Hematopoietic multipotent progenitor cell treated with erythropoietin and hydrocortisone succinate and interleukin-3 and kit ligand, for 4 days (in vitro differentiated cells): ENCODE measurements around the gene PTTG1.

Experiments
- DNase-seq: peaks from one replicate; pipeline ENCODE4 v3.0.0-alpha.2; 2015

PTTG1 gene

DNA sequence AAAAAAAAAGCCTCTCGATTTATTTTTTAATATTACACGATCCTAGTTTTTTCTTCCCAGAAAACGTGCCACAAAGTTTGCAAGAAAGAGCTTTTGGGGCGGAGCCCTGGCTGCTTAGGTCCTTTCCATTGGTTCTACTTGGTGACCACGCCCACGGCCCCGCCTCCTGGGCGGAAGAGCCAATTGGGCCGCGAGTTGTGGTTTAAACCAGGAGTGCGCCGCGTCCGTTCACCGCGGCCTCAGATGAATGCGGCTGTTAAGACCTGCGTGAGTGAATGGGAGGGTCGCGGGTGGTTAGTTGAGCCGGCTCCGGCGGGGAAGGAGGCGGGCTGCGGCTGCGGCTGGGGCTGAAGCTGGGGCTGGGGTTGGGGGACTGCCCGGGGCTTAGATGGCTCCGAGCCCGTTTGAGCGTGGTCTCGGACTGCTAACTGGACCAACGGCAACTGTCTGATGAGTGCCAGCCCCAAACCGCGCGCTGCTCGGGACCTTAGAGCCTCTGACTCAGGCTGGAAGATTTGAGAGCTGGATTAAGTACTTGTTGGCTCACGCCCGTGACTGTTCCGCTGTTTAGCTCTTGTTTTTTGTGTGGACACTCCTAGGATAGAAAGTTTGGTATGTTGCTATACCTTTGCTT is at the start of gene PTTG1:
Gene PTTG1, plus strand, starts transcription at position 231 of the 634 bp plus-strand sequence. CDS start 458 bp downstream, outside the sequence.
- peak; percentile 99 for DNase-seq

DNA sequence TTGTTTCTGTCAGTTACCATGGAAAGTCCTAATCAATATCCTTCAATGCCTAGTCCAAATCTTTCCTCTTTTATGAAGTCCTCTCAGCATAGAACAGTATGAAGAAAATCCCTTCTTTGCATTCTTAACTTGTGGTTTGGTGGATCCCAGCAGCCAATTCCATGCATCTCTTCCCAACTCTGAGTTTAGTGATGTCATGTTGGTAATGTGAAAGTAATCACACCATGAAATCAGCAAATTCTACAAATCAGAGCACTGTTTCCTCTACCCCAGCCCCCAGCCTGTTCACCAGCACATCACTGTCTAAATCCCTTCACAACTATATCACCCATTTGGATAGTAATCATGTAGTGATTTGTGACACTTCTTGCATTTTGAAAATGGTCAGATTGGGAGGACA is 46.5 kb upstream of the PTTG1 start:
- no peak for DNase-seq

DNA sequence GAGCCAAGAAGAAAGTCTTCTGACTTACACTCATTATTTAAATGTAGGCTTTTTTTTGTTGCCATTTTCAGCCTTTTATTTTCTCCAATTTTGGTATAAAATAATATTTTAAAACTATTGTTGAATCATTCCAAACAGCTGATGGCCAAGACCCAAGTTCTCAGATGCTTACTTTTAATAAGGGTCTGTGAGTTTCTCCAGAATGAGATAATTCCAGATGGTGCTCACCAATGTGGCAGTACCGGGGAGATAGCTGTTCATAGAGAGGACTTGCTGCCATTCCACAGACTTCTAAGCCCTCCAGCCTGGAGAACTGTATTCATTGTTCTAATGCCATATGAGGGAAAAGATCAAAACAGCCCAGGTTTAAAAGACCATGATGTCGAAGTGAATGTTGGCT is 46.0 kb upstream of the PTTG1 start:
- no peak for DNase-seq

DNA sequence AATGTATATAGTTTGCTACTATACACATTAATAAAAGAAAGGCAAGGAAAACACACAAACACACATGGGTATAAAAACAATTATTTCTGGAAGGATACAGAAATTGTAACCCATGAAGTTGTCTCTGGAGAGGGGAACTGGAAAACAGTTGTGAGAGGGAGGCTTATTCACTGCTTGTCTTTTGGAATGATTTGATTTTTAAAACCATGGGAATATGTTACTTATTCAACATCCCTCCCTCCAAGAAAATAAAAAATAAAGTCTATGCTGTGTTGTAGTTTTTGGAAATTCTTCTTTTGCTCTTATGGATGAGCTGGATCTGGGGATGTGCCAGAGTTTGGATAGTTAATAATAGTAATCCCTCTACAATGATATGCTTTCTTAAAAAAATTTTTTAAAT is 45.2 kb upstream of the PTTG1 start:
- DNase-seq, result no peak

DNA sequence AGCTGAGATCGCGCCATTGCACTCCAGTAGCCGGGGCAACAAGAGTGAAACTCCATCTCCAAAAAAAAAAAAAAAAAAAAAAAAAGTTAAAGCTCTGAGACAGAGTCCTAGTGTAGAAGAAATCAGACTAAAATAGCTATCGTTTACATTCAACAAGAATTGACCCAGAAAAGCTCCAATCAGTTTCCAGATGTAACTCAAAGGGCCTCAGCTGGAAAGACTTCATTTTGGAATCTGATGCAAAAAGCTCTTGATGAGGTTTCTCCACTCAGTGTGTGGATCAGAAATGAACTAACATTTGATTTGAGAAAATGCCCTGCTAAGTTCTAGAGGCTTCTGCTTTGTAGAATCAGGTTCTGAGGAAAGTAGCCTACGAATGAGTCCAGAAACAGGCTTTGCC is 44.0 kb upstream of the PTTG1 start:
- no peak for DNase-seq

DNA sequence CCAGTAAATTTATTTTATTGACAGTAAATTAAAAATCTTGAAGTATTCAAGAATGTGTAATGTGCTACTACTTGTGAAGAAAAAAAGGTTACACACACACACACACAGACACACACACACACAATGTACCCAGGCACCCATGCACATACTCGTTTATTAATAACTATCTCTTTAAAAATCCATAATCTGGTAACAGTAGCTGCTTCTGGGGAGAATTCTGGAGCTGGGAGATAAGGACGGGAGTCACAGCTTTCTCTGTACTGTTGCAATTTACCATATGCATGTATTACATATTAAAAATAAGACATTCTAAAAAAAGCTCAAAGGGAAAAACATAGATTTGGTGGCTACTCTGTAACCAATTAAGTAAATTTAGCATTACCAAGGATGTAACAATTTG is 43.3 kb upstream of the PTTG1 start:
- peak; percentile 84 for DNase-seq

DNA sequence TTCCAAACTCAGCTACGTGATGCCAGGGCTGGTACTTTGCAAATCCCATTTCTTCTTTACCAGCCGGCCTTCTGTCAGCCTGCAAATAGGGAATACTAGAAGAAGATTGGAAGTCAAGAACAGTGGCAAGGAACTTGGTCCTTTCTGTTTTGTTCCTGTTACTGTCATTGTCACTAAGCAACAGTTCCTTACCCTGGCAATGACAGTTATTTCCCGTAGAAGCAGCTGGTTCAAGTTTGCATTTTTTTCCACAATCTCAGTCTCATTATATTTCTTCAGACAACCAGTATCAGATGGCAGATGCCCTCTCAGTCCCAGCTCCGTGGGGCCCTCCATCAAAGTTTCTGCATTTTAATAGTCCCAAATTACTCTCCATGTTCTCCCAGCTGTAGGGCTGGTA is 42.1 kb upstream of the PTTG1 start:
- DNase-seq, result peak; percentile 26

DNA sequence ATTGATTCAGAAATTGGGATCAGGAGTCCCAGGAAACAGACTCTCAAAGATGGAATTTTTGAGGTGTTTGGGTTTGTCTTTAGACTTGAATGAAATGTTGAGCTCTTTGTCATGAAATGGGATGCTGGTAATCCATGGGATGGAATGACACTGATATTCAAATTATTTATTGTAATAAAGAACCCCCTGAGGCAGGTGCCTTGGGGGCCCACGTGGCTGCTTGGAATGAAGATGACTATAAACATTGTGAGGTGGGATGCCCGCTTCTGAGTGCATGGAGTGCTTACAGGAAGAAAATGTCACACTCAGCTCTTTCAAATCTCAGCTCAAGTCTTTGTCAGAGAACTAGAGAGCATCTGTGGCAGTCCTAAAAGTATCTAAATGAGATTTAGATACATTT is 41.6 kb upstream of the PTTG1 start:
- DNase-seq, result no peak

DNA sequence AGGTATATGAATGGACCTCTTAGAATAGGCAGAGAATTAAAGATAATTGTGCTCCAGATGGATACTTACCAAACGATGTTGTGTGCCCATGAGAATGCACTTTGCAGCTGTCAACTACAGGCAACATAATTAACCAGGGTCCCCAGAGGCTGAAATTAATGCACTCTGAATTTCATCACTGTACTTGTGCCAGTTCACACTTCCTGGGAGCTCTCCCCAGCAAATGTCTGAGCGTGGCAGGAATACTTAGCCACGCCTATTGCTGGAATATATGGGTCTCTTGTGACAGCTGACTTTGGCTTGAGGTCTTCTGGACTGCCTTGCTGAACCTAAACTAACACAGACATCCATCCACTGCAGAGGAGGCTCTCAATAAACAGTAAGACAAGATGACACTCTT is 39.3 kb upstream of the PTTG1 start:
- no peak for DNase-seq

DNA sequence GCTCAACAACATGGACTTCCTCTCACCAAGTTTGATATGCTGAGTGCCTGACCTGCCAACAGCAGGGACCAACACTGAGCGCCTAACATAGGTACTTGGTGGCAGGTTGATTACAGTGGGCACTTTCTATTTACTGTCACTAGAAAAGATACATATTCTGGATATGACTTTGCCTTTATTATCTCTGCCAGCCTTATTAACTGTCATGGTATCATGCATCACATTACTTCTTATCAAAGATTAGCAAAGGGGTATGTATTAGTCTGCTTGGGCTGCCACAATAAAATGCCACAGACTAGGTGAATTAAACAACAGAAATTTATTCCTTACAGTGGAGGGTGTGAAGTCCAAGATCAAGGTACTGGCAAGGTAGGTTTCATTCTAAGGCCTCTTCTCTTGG is 37.0 kb upstream of the PTTG1 start:
- DNase-seq, result peak; percentile 18

DNA sequence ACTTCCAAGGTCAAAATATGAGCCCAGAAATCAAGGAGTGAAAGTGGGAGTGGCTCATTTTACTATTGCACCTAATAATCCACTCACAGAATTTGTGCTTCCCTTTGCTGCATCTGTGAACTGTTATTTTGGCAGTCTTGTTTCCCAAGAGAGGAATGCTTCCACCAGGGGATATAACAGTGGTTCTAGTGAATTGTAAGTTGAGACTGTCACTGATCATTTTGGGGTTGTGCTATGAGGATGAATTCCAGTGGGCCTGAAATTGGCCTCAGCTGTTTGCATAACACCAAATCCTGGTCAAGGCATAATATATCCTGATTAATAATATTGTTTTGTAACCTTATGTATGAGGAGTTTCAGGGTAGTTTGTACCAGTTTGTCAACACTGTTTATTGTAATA is 36.2 kb upstream of the PTTG1 start:
- DNase-seq, result no peak

DNA sequence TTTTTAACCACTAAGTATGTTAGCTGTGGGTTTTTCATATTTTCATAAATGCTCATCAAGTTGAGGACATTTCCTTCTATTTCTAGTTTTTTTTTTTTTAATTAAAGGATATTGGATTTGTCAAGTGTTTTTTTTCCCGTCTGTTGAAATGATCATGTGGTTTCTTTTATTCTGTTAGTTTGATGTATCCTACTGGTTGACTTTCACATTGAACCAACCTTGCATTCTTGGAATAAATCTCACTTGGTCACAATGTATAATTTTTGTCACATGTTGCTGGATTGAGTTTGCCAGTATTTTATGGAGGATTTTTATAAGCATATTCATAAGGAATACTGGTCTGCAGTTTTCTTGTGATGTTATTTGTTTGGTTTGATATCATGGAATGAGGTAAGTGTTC is 34.2 kb upstream of the PTTG1 start:
- no peak for DNase-seq

DNA sequence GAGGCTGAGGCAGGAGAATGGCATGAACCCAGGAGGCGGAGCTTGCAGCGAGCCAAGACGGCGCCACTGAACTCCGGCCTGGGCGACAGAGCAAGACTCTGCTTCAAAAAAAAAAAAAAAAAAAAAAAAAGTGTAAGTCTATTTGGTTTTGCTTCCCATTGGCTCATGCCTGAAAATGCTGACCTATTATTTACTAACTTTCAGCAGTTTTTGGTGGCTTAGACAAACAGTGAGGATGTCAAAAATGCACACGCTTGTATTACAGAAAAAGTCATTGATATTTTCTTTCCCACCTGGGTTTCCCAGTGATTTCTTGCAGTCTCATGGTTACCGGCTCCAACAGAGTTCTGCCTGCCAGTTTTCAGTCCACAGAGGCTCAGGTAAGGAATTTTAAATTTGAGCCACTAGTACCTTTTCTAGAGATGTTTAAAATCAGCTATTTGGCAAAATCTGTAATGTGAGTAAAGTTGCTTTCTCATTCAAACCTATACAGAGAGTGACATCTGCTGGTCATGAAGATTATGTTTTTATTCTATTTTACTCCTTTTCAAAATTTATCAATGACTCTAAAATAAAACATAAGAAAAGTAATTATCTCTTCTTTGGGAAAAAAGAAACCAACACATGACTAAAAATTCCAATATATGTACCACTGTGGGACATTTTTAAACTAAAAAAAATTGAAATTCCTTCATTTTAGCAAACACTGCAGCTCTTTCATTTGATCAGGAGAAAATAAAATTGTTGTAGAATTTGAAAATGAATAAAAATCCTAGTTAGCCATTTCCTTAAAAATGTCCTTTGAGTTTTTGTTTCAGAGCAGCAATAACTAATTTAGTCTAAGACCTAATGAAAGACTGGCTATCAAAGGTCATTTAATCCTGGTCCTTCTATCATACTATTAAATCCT is 30.6 kb upstream of the PTTG1 start:
- DNase-seq, result peak; percentile 73

DNA sequence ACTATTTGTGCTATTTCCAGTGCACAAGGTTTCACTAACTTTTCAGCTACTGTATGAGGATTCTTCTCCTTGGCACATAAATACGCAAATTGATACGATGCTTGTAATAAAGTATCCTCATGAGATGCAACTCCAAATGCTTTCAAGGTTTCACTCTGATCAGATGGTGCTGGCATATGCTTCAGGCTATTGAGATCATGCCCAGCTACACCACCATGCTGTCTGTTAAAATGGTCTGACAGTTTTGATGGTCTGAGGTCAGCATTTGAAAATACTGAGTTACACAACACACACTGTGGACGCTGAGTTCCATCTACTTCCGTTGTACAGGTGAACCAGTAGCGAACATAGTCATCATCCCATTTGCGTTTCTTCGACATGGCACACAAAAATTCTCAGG is 26.5 kb upstream of the PTTG1 start:
- DNase-seq, result no peak

DNA sequence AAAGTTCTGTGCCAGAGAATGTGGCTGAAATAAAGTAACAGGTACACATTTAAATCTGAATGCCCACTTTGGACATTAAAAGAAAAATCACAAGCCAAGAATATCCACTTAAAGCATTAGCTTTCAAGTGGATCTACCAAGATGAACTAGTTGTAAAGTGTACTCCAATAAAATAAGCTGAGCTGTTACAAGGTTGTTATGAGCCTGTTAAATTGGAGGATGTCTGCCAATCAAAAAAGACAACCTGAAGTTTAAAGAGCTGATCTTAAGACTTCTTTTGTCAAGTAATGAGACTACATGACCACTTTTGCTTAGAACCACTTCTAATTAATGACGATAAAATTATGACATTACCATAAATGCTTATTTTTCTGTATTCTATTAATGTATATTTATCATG is 24.2 kb upstream of the PTTG1 start:
- DNase-seq, result no peak

DNA sequence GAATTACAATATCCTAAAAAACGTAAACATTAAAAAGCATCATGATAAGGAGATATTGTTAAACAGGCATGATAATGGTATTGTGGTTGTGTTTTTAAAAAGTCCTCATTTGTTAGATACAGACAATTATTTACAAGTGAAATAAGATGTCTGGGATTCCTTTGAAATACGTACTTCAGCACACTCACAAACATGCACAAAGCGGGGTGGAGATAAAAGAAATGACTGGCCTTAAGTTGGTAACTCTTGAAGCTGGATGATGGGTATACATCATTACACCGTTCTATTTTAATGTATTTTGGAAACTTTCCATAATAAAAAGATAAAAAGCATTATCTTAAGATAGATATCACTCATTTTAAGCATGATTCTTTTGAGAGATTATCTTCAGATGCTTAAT is 22.8 kb upstream of the PTTG1 start:
- peak; percentile 23 for DNase-seq

DNA sequence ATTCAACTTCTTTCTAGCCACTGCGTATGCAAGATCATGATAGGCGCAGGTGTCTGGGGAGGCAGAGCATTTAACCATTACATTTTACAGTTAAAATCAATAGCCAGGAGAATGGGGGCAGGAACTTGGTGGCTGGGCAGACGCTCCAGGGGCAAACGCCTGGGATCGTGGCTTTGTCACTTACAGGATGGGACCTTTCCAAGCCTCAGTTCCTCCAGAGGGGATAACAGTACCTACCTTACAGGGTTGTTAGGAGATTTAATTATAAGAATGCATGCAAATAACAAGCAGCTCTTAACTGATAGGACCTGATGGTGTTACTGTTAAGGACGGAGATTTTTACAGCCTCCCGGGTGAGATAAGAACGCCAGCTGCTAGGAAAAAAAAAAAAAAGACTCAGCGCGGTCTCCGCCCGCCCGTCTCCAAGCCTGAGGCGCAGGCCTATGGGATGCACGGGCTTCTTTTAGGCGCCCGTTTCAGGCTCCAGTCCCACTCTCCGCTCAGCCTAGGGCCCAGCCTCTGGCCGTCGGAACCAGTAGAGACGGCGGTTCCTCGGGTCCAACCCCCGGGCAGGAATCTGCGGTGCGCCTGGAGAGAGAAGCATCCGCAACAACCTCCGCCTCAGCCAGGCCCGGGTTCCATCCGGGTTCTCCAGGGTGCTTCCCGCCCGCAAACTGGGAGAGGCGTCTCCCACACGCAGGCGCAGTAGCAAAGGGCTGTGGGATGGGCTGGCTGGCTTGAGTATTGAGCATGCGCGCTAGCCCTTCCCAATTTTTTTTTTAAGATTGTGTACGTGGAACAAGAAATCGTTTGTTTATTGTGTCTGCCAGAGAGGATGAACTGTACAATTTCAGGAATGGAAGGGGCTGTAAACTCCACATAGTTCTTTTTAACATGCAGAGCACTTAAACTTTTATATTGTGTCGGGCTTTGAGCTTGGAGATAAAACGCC is 22.0 kb upstream of the PTTG1 start, which contains the start of gene FAM200C:
Gene FAM200C, minus strand, starts transcription at position 653 of the 952 bp plus-strand sequence. CDS start 4,564 bp downstream, outside the sequence.
- DNase-seq, result peak; percentile 96

DNA sequence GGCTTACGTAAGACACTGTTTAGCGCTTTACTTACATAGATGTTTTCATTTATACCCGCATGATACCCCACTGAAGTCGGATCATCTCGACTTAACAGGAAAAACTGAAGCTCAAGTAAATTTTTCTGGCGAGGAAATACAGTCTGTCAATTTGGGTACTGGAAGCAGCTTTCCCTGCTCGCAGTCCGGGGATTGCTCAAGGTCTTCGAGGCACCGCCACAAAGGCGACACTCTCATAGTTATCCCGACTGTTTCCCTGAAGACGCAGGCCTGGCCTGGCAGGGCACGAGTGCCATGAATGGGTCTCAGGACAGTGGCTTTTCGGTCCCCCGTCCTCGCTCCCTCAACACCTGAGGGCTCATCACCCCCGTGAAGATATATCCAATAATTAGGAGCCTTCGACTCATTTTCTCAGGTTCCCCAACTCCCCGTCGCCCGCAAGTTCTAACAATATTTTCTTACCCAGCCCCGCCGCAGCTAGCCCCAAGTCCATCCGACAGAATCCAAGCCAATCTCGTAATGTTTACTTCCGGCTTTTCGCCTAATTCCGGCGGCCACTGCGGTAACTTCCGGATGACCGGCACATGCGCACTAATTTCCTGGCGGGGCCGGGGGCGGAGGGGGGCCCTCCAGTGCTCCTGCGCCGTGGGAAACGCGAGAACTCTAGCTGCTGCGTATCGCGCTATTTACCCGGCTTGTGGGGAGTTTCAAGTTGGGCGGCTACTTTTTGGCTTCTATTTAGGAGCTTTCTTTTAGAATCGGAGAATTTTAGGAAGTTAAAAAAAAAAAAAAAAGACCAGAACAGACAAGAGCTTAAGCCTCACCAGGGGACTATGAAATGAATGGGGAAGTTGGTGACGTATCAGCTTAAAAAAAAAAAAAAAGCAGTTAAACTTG is 2.8 kb upstream of the PTTG1 start, which contains the start of gene SLU7:
Gene SLU7, minus strand, starts transcription at position 521 of the 897 bp plus-strand sequence. CDS start 3,787 bp downstream, outside the sequence.
- peak; percentile 98 for DNase-seq

DNA sequence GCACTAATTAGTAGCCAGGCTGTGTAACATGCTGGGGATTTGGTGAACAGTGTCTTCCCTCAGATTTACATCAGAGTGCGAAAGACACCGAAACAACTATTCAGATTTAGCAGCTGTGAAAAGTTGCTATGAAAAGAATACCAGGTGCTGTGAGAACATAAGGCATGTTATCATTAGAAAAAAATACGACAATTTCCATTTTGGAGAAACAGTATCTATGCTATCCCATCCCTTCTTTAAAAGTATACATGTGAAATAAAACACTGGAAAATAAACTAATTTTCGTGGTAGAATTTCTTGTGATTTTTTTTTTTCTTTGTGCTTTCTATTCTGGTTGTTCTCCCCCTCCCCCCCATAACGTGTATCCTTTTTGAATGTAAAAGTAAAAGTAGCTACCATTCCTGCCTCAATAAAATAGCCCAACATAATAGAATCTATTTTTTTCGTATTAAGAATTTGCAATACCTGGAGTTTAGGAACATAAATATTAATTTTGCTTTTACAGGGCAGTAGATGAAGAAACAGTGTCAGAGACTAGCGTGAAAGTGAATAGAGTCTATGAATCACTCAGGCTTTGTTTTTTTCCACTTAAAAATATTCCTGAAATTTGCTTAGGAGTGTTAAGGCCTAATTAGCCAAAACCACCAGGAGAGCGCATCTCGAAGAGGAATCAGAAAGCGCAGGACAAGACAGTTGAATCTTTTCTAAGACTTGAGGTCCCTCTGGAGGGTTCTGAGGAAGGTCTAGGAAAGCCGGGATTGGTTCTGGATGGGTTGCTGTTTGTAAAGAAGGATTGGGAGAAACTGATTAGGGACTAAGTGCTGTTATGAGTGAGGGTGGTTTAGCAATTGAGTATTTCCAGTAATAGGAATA is 2.0 kb upstream of the PTTG1 start:
- no peak for DNase-seq

DNA sequence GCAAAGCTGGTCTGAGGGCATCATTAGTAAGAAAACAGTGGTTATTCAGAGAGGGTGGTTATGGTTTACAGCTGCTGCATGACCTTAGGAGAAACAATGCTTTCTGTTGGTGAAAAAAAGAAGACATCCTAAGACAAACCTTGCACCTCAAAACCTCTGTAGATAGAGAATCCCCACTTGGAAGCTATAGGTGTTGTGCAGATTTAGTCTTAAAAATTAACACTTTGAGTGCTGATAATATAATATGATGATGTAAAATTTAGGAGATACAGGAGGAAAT is 1.4 kb upstream of the PTTG1 start:
- DNase-seq, result no peak

DNA sequence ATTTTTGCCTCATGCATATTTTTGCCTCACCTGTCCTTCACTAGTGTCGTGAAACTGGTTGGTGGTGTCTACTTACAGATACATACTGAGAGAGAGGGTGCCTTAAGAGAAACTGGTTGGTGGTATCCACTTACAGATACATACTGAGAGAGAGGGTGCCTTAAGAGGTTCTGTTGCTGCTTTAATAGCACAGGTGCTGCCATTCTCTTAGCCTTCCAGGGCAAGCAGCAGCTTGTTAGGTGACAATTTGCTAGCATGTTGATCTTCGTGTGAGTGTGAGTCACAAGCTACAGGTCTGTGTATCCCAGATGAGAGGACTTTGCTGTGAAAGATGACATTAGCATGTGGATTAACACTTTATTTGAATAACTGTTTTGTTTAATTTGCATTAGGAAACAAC is 1.4 kb downstream of the PTTG1 start:
- DNase-seq, result no peak
